GM12878 (cell line): ENCODE data around the gene CMTM1. TPM values are rescaled to one million over a fixed set of nuclear protein-coding genes. Genes with fewer than 3 reads are reported as not detected.

Source experiments
- ATAC-seq: fragments of 200-7000 bp; cut with Tn5 transposase; 3 replicates; pipeline ENCODE4 v1.9.1; 2020; ENCODE audit warnings: mild to moderate bottlenecking, moderate library complexity
- BruUV-seq: library from RNA; stranded (reverse); fragments of 400-500 nt; replicated peaks from 2 replicates; lab custom pipeline; 2021; lab: Mats Ljungman, UMichigan
- CTCF ChIA-PET: fragments of 300-600 bp; sonication (Branson Sonifier 250); formaldehyde crosslinking; extraction: SDS; loops from one replicate; lab custom pipeline; 2021; ENCODE audit warnings: inconsistent platforms; lab: Yijun Ruan, JAX
- POLR2A ChIA-PET: fragments of 350-600 bp; formaldehyde crosslinking; extraction: SDS; loops from one replicate; lab custom pipeline; 2021; ENCODE audit warnings: inconsistent platforms; lab: Charles Lee
- RAD21 ChIA-PET: fragments of 300-600 bp; sonication (Branson Sonifier 250); formaldehyde crosslinking; loops from one replicate; lab custom pipeline; 2023; ENCODE audit warnings: antibody characterized with exemption; ENCODE audit not compliant: unreplicated experiment; lab: Charles Lee
- SMC1A ChIA-PET: fragments of 300-600 bp; sonication (Branson Sonifier 250); formaldehyde crosslinking; loops from one replicate; lab custom pipeline; 2023; ENCODE audit not compliant: unreplicated experiment, uncharacterized antibody; lab: Charles Lee
- DNase-seq: peaks from one replicate; pipeline ENCODE4 v3.0.0-alpha.2; 2011; ENCODE audit warnings: low read depth, low spot score
- FAIRE-seq: peaks from 3 replicates; lab custom pipeline; 2011; peaks lifted over from hg19 to GRCh38; lab: Jason Lieb, UNC
- H2AFZ ChIP-seq: 2 replicates; pipeline ENCODE4 v1.6.0; 2011; ENCODE audit warnings: low read depth, low read length, control low read depth; ENCODE audit not compliant: control insufficient read depth
- H3K27ac ChIP-seq: 2 replicates; pipeline ENCODE4 v1.5.1; 2011; ENCODE audit warnings: control low read depth; ENCODE audit not compliant: control insufficient read depth, insufficient read depth
- H3K27me3 ChIP-seq, 2 experiments: replicated peaks in 1 of 2; 2 replicates each; pipeline versions ENCODE4 v1.6.0 to v1.6.1; 2011; ENCODE audit warnings: low read length in 1 of 2; ENCODE audit not compliant: control insufficient read depth in 2 of 2, insufficient read depth in 2 of 2
- H3K36me3 ChIP-seq, 2 experiments: 2 replicates each; pipeline ENCODE4 v1.5.1; 2011; ENCODE audit warnings: low read length in 1 of 2; ENCODE audit not compliant: control insufficient read depth in 2 of 2, insufficient read depth in 2 of 2
- H3K4me1 ChIP-seq: 2 replicates; pipeline ENCODE4 v1.6.1; 2011; ENCODE audit warnings: mild to moderate bottlenecking, low read length, moderate library complexity, mixed read lengths; ENCODE audit not compliant: control insufficient read depth, insufficient read depth
- H3K4me2 ChIP-seq: 2 replicates; pipeline ENCODE4 v1.6.0; 2011; ENCODE audit warnings: control low read depth; ENCODE audit not compliant: control insufficient read depth, insufficient read depth
- H3K4me3 ChIP-seq: fragments of 200-600 bp; sonication (generic); 2 replicates; pipeline ENCODE4 v1.5.1; 2016
- H3K79me2 ChIP-seq: 2 replicates; pipeline ENCODE4 v1.6.0; 2011; ENCODE audit warnings: low read length; ENCODE audit not compliant: control insufficient read depth, insufficient read depth
- H3K9ac ChIP-seq: 2 replicates; pipeline ENCODE4 v1.8.0; 2011; ENCODE audit warnings: low read length, control low read depth, mixed read lengths; ENCODE audit not compliant: control insufficient read depth, insufficient read depth
- H3K9me3 ChIP-seq: replicated peaks from 3 replicates; pipeline ENCODE4 v1.5.1; 2011; ENCODE audit warnings: mild to moderate bottlenecking, low read length; ENCODE audit not compliant: control insufficient read depth, insufficient read depth
- H4K20me1 ChIP-seq: 2 replicates; pipeline ENCODE4 v1.6.0; 2011; ENCODE audit not compliant: control insufficient read depth, insufficient read depth
- ASH2L ChIP-seq: fragments of 300-600, 200-600 bp; sonication (generic); IDR thresholded peaks from 2 replicates; pipeline ENCODE4 v1.6.1; 2017; ENCODE audit warnings: low read depth, mild to moderate bottlenecking, borderline replicate concordance
- CREM ChIP-seq: IDR thresholded peaks from 2 replicates; pipeline ENCODE4 v1.6.1; 2014; ENCODE audit warnings: antibody characterized with exemption, low read depth
- MTA3 ChIP-seq: IDR thresholded peaks from 2 replicates; pipeline ENCODE4 v1.6.1; 2012; ENCODE audit warnings: low read length, inconsistent platforms, borderline replicate concordance
- RAD51 ChIP-seq: fragments of 450-650 bp; IDR thresholded peaks from 2 replicates; pipeline ENCODE4 v1.6.1; 2016; ENCODE audit warnings: moderate library complexity, mild to moderate bottlenecking, inconsistent platforms
- RCOR1 ChIP-seq: conservative IDR thresholded peaks from 2 replicates; pipeline ENCODE4 v1.6.1; 2012; ENCODE audit warnings: low read depth, low read length, improper control_type of control experiment
- RELB ChIP-seq: fragments of 450-650 bp; IDR thresholded peaks from 2 replicates; pipeline ENCODE4 v1.6.1; 2017; ENCODE audit warnings: low read depth, mild to moderate bottlenecking, moderate library complexity
- STAT1 ChIP-seq: fragments of 450-650 bp; conservative IDR thresholded peaks from 2 replicates; pipeline ENCODE4 v1.6.1; 2014; ENCODE audit warnings: antibody characterized with exemption, mild to moderate bottlenecking
- YBX1 ChIP-seq: fragments of 450-650 bp; IDR thresholded peaks from 2 replicates; pipeline ENCODE4 v1.6.1; 2016; ENCODE audit warnings: antibody characterized with exemption
- ZNF384 ChIP-seq: IDR thresholded peaks from 2 replicates; pipeline ENCODE4 v1.6.1; 2012; ENCODE audit warnings: low read depth, mild to moderate bottlenecking, low read length, improper control_type of control experiment, borderline replicate concordance
- WGBS: methylation state at CpG from one replicate; pipeline ENCODE4 v1.1.6; 2016; ENCODE audit warnings: low lambda C conversion rate; ENCODE audit not compliant: insufficient replicate concordance, insufficient coverage; ENCODE audit errors: missing lambda C conversion rate; 5-methylcytosine and 5-hydroxymethylcytosine counted together
- in situ Hi-C: fragments of 300-500 bp; cut with MboI; formaldehyde crosslinking; loops from 9 replicates; pipeline ENCODE4 v1.14.3; 2018; ENCODE audit warnings: mixed read lengths
- intact Hi-C: fragments of 100-400 bp; cut with micrococcal nuclease; formaldehyde crosslinking; loops from one replicate; pipeline ENCODE4 v1.14.2; 2022; ENCODE audit not compliant: unreplicated experiment
- polyA plus RNA-seq, 11 experiments: library from polyadenylated mRNA; depleted of rRNA in 4 of 11; unstranded in 6 of 11; stranded (reverse) in 5 of 11; fragments of >200 nt; fragmentation: Nextera tagmentation in 4 of 11; fragmentation: Illumina TruSeq in 1 of 11; extraction: Ambion mirVana in 4 of 11; extraction: Trizol in 1 of 11; gene quantifications; 1 replicate in 1 of 11; 2 replicates in 10 of 11; pipeline versions ENCODE4 v1.2.1 to v1.2.3, GENCODE V29; 2011 to 2016; ENCODE audit warnings: inconsistent platforms in 2 of 11, missing spikeins in 2 of 11, low read depth in 1 of 11
- total RNA-seq, 4 experiments: library from RNA; depleted of rRNA in 3 of 4; stranded (reverse); fragments of >200 nt in 3 of 4; fragmentation: Illumina TruSeq in 1 of 4; extraction: Trizol in 1 of 4; gene quantifications; 2 replicates each; pipeline versions ENCODE4 v1.2.1 to v1.2.3, GENCODE V29; 2013 to 2021
- TF ChIP-seq, protein P1 (sequence below): fragments of 450-650 bp; conservative IDR thresholded peaks from 2 replicates; pipeline ENCODE4 v1.6.1; 2017; ENCODE audit warnings: mild to moderate bottlenecking, moderate library complexity

CMTM1 gene
- total and polyA plus RNA-seq, 10 of the 15 experiments (the other 5 are each of a cell fraction or from before 2014, with no cell fraction given): 0.09 to 3.0 (median 1.4) TPM; not detected in 2

DNA sequence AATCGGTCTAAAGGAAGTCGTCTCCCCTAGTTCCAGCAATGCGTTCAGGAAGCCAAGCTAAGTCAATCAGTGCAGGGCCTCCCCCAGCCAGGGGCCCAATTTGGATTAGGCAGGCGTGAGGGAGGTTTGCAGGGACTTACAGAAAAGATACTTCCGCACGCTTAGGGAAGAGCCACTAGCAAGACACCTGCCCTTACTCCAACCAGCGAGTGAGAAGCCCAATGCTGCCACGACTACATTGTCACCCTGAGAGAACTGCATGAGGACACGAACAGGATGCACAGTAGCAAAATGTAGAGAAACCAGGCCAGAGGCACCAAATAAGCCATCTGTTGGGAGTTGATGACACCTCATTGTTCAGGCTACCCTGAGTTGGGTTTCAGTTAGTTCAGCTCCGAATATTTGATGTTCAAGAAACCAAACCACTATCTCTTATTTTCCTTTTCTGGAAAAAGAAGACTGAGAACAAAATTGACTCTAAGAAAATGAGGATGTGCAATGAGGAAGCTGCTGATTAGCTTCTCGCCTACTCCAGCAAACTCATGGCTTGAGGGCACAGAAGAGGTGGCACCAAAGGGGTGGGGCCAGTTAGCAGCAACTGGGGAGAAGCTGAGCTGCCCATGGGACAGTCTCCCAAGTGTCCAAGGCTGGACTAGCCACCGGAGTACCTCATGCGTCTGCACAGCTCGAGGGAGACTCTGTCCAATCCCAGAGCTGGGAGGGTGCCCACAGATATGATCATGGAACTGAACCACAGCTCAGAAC, 45.7 kb upstream of the CMTM1 start:
- DNase-seq (no peak), ATAC-seq (no peak), FAIRE-seq (no peak)
- Histone ChIP-seq H3K9me3 (no peaks in the 10 kb centered on the region), H3K9ac (no peak overlapping the region), H3K4me2 (peak overlapping the region; percentile 10; the same call in 1 of the 2 replicates), H2AFZ (no peak overlapping the region), H4K20me1 (no peaks in the 10 kb centered on the region), H3K36me3 (no peaks in the 10 kb centered on the region; a peak in 1 of 4 replicates), H3K79me2 (no peaks in the 10 kb centered on the region), H3K27me3 (no peaks in the 10 kb centered on the region), H3K4me3 (no peak overlapping the region), H3K27ac (no peak overlapping the region), H3K4me1 (peaks cover 82% of the 10 kb centered on the region)
- BruUV-seq: no TSS peak
- 69% methylated on average over 14 of the region's 14 CpGs for WGBS
- TF ChIP-seq RELB: no peak
- no peak for TF ChIP-seq YBX1
- TF ChIP-seq ASH2L: no peak
- no peak for TF ChIP-seq RCOR1
- TF ChIP-seq, protein P1, sequence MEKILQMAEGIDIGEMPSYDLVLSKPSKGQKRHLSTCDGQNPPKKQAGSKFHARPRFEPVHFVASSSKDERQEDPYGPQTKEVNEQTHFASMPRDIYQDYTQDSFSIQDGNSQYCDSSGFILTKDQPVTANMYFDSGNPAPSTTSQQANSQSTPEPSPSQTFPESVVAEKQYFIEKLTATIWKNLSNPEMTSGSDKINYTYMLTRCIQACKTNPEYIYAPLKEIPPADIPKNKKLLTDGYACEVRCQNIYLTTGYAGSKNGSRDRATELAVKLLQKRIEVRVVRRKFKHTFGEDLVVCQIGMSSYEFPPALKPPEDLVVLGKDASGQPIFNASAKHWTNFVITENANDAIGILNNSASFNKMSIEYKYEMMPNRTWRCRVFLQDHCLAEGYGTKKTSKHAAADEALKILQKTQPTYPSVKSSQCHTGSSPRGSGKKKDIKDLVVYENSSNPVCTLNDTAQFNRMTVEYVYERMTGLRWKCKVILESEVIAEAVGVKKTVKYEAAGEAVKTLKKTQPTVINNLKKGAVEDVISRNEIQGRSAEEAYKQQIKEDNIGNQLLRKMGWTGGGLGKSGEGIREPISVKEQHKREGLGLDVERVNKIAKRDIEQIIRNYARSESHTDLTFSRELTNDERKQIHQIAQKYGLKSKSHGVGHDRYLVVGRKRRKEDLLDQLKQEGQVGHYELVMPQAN: no peak
- no peak for TF ChIP-seq RAD51
- no peak for TF ChIP-seq ZNF384
- TF ChIP-seq STAT1: no peak
- TF ChIP-seq CREM: no peak
- no peak for TF ChIP-seq MTA3
- SMC1A ChIA-PET: interaction anchor here (0.7 to 5.4 kb wide), 9 partner anchors 8 to 88 kb away, joined by 3 to 86 read pairs (median 4); partner anchors contain the start of genes CKLF and TK2
- POLR2A ChIA-PET: interaction anchor here (1.0 to 3.5 kb wide), 3 partner anchors 27 to 44 kb away, joined by 3 to 21 read pairs (median 18); partner anchors contain the start of genes CKLF and TK2
- RAD21 ChIA-PET: interaction anchor here (0.6 to 3.2 kb wide), 9 partner anchors 12 to 114 kb away, joined by 3 to 15 read pairs (median 4); partner anchors contain the start of gene CKLF
- CTCF ChIA-PET: interaction anchor here (0.6 to 6.0 kb wide), 5 partner anchors 24 to 353 kb away, joined by 3 to 35 read pairs (median 5); partner anchors contain the start of genes CKLF and TK2
- intact Hi-C loops: no loop called here
- in situ Hi-C loops: no loop called here
